Endothelial cell of umbilical vein (primary cell): ENCODE data around the gene PRKD2. TPM values are rescaled to one million over a fixed set of nuclear protein-coding genes. Genes with fewer than 3 reads are reported as not detected.

Source experiments
- BruUV-seq: library from RNA; stranded (reverse); fragments of 400-500 nt; replicated peaks from 2 replicates; lab custom pipeline; 2021; lab: Mats Ljungman, UMichigan
- CTCF ChIA-PET: fragments of 300-600, 350-600 bp; sonication (Branson Sonifier 250); formaldehyde crosslinking; loops from one replicate; lab custom pipeline; 2021; ENCODE audit warnings: antibody characterized with exemption, inconsistent platforms; lab: Charles Lee
- POLR2A ChIA-PET: fragments of 300-600, 350-600 bp; sonication (Branson Sonifier 250); formaldehyde crosslinking; loops from one replicate; lab custom pipeline; 2021; ENCODE audit warnings: antibody characterized with exemption, inconsistent platforms; lab: Charles Lee
- DNase-seq: peaks from one replicate; pipeline ENCODE4 v3.0.0-alpha.2; 2011; ENCODE audit warnings: low read depth, low spot score
- FAIRE-seq: peaks from 2 replicates; lab custom pipeline; 2011; peaks lifted over from hg19 to GRCh38; lab: Jason Lieb, UNC
- H2AFZ ChIP-seq: 2 replicates; pipeline ENCODE4 v1.6.0; 2012; ENCODE audit warnings: low read depth, low read length, control low read depth, inconsistent platforms
- H3K27ac ChIP-seq: 2 replicates; pipeline ENCODE4 v1.5.1; 2011; ENCODE audit warnings: low read depth, mild to moderate bottlenecking, control low read depth, low read length, moderate library complexity; ENCODE audit not compliant: insufficient read depth
- H3K27me3 ChIP-seq, 2 experiments: 2 replicates each; pipeline versions ENCODE4 v1.6.0 to v1.6.1; 2011; ENCODE audit warnings: low read length in 2 of 2, mixed read lengths in 1 of 2; ENCODE audit not compliant: control insufficient read depth in 2 of 2, insufficient read depth in 2 of 2
- H3K36me3 ChIP-seq, 2 experiments: 2 replicates in 1 of 2; 3 replicates in 1 of 2; pipeline ENCODE4 v1.5.1; 2011; ENCODE audit warnings: low read length in 2 of 2, mild to moderate bottlenecking in 1 of 2, moderate library complexity in 1 of 2; ENCODE audit not compliant: control insufficient read depth in 2 of 2, insufficient read depth in 2 of 2; ENCODE audit errors: extremely low read depth in 1 of 2
- H3K4me1 ChIP-seq: 3 replicates; pipeline ENCODE4 v1.5.1; 2011; ENCODE audit warnings: mild to moderate bottlenecking, low read length; ENCODE audit not compliant: control insufficient read depth, insufficient read depth; ENCODE audit errors: extremely low read depth
- H3K4me2 ChIP-seq: 2 replicates; pipeline ENCODE4 v1.6.1; 2011; ENCODE audit warnings: low read length, control low read depth, mixed read lengths; ENCODE audit not compliant: insufficient read depth
- H3K4me3 ChIP-seq, 3 experiments: fragments of 200-600 bp in 1 of 3; sonication (generic), shearing (Covaris generic) in 1 of 3; replicated peaks in 1 of 3; 2 replicates each; pipeline ENCODE4 v1.5.1; 2011 to 2016; ENCODE audit warnings: control low read depth in 3 of 3, low read length in 3 of 3, mild to moderate bottlenecking in 2 of 3, inconsistent platforms in 1 of 3, low read depth in 1 of 3, moderate library complexity in 1 of 3; ENCODE audit not compliant: insufficient read depth in 1 of 3
- H3K79me2 ChIP-seq: 2 replicates; pipeline ENCODE4 v1.6.0; 2012; ENCODE audit warnings: low read length, inconsistent platforms; ENCODE audit not compliant: control insufficient read depth, insufficient read depth
- H3K9ac ChIP-seq: replicated peaks from 2 replicates; pipeline ENCODE3; 2011; ENCODE audit warnings: low read length, control low read depth; ENCODE audit not compliant: insufficient read depth; ENCODE audit errors: extremely low read depth
- H3K9me1 ChIP-seq: replicated peaks from 3 replicates; pipeline ENCODE4 v1.6.0; 2011; ENCODE audit warnings: mild to moderate bottlenecking, low read length; ENCODE audit not compliant: control insufficient read depth, insufficient read depth; ENCODE audit errors: extremely low read depth
- H3K9me3 ChIP-seq: replicated peaks from 2 replicates; pipeline ENCODE4 v1.5.1; 2012; ENCODE audit warnings: low read length, inconsistent platforms; ENCODE audit not compliant: control insufficient read depth, insufficient read depth
- H4K20me1 ChIP-seq: replicated peaks from 2 replicates; pipeline ENCODE3; 2011; ENCODE audit warnings: mild to moderate bottlenecking, low read length; ENCODE audit not compliant: control insufficient read depth, insufficient read depth; ENCODE audit errors: extremely low read depth
- EZH2 ChIP-seq: IDR thresholded peaks from 2 replicates; pipeline ENCODE4 v1.6.1; 2012; ENCODE audit warnings: borderline replicate concordance, low read depth, mild to moderate bottlenecking, moderate library complexity, low read length, inconsistent platforms; ENCODE audit not compliant: severe bottlenecking
- FOS ChIP-seq: IDR thresholded peaks from 2 replicates; pipeline ENCODE4 v1.6.1; 2011; ENCODE audit warnings: mild to moderate bottlenecking, low read length, moderate library complexity, borderline replicate concordance; ENCODE audit not compliant: insufficient read depth
- GATA2 ChIP-seq: IDR thresholded peaks from 2 replicates; pipeline ENCODE4 v1.7.0; 2011; ENCODE audit warnings: low read depth, mild to moderate bottlenecking, moderate library complexity, mixed read lengths, low read length; ENCODE audit not compliant: insufficient read length, insufficient read depth
- JUN ChIP-seq: IDR thresholded peaks from 2 replicates; pipeline ENCODE4 v1.6.1; 2011; ENCODE audit warnings: borderline replicate concordance, low read depth; ENCODE audit not compliant: insufficient read length, insufficient read depth
- MYC ChIP-seq: IDR thresholded peaks from one replicate; pipeline ENCODE4 v1.6.1; 2011; ENCODE audit warnings: mild to moderate bottlenecking, low read depth, low read length
- POLR2A ChIP-seq: IDR thresholded peaks from 2 replicates; pipeline ENCODE4 v1.6.1; 2012; ENCODE audit warnings: low read depth, mild to moderate bottlenecking, control low read depth, low read length
- POLR2AphosphoS5 ChIP-seq: IDR thresholded peaks from 2 replicates; pipeline ENCODE4 v1.6.1; 2012; ENCODE audit warnings: low read depth, mild to moderate bottlenecking, control low read depth, low read length, moderate library complexity; ENCODE audit not compliant: insufficient read depth
- dilution Hi-C: fragments of 300-500 bp; cut with MboI; formaldehyde crosslinking; loops from one replicate; pipeline ENCODE4 v1.15.0; 2019; ENCODE audit warnings: low sequenced_read_pairs; ENCODE audit not compliant: extremely low pct_ligation_motif_present
- intact Hi-C: fragments of 100-400 bp; cut with micrococcal nuclease; formaldehyde crosslinking; loops from one replicate; pipeline ENCODE4 v1.10.0; 2022
- polyA plus RNA-seq, 4 experiments: library from polyadenylated mRNA; depleted of rRNA in 3 of 4; stranded (reverse) in 3 of 4; unstranded in 1 of 4; fragments of >200 nt; gene quantifications; 2 replicates each; pipeline versions ENCODE4 v1.2.1 to v1.2.3, GENCODE V29; 2011 to 2012; ENCODE audit warnings: missing spikeins in 1 of 4
- total RNA-seq: library from RNA; stranded (reverse); gene quantifications from 2 replicates; pipeline ENCODE4 v1.2.3, GENCODE V29; 2021
- TF ChIP-seq, protein P1 (sequence below): IDR thresholded peaks from 2 replicates; pipeline ENCODE4 v1.6.1; 2011; ENCODE audit not compliant: insufficient read depth, insufficient read length

PRKD2 gene
- total and polyA plus RNA-seq, 2 donors (not counting 3 experiments of a cell fraction or from before 2014, with no cell fraction given) = 40.4 to 94.9 TPM

DNA sequence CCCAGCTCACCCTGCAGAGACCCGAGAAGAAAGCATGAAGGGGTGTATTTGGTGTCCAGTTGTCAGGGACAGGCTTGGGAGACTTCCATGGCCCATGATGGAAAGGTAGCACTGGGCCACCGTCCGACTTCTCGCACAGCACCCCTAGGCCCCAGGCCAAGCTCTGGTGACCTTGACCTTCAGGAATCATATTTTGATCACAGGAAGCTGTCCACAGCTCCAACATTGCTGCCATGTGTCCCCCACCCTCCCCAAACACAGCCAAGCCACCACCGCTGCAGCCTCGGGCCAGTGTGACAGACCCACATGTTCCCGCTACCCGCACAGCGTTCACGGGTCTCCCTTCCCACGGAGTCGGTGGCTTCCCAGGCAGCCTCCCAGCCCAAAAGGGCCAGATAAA is 91.2 kb downstream of the PRKD2 start:
- intact Hi-C loops = no loop called here
- H3K4me3 ChIP-seq = no peak overlapping the region
- dilution Hi-C loops = no loop called here
- H3K36me3 ChIP-seq = no peaks in the 10 kb centered on the region
- H3K9me1 ChIP-seq = no peaks in the 10 kb centered on the region
- TF ChIP-seq GATA2 (no peak), POLR2AphosphoS5 (no peak), EZH2 (no peak), FOS (no peak), JUN (no peak), MYC (no peak), POLR2A (no peak)
- TF ChIP-seq, protein P1, sequence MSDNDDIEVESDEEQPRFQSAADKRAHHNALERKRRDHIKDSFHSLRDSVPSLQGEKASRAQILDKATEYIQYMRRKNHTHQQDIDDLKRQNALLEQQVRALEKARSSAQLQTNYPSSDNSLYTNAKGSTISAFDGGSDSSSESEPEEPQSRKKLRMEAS = no peak
- ChIA-PET CTCF (interaction anchor here (2.3 kb wide), 1 partner anchor 12 kb away, joined by 15 read pairs; no protein-coding TSS in a partner anchor), POLR2A (interaction anchor here (1.5 kb wide), 1 partner anchor 35 kb away, joined by 8 read pairs; the partner anchor contains the start of gene DACT3)
- no TSS peak for BruUV-seq
- no peak for FAIRE-seq
- no peak overlapping the region for H3K4me2 ChIP-seq
- no peaks in the 10 kb centered on the region for H3K9me3 ChIP-seq
- no peaks in the 10 kb centered on the region for H3K27me3 ChIP-seq
- no peak for DNase-seq
- H3K27ac ChIP-seq = no peak overlapping the region
- H3K79me2 ChIP-seq = no peaks in the 10 kb centered on the region
- H3K4me1 ChIP-seq = peaks cover 12% of the 10 kb centered on the region
- no peak overlapping the region for H3K9ac ChIP-seq
- peak overlapping the region; percentile 89 for H2AFZ ChIP-seq
- no peaks in the 10 kb centered on the region for H4K20me1 ChIP-seq
